ENCODE results near the gene CHRND. TPM values are rescaled to one million over a fixed set of nuclear protein-coding genes. Genes with fewer than 3 reads are reported as not detected.

Gene CHRND
- total and polyA plus RNA-seq, 2 of the 8 experiments (the other 6 are each of a cell fraction or from before 2014, with no cell fraction given): 0.24 TPM; not detected in 1

DNA sequence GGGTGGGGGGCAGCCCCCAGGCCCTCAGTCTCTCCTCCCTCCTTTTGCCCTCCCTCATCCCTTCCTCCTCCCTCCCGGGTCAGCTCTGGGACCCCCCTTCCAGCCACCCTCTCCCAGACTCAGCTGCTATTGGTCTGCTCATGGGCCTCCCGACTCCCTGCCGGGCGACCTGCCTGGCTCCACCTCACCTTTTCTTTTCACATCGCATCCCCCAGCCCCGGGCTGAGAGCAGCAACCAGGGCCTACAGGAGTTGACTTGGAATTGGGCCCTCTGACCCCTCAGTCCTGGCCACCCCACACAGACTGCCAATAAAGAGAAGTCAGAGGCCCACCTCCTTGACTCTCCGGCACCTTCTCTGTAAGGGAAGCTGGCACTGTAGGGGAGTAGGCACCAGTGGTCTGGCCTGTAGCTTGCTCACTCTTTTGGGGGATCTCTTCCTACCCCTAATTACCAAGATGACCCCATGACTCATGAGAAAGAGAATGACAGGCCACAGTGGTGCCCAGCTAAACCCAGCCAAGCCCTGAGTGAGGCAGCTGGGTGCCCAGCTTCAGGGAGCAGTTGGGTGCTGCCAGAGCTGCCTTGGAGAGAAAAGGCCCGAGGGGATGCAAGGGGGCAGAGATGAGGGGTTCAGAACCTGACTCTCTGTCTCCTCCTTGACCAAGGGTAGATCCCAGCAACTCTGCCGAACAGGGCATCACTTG, 36.3 kb upstream of the CHRND start (continued):
- TF ChIP-seq GABPA (IDR thresholded peaks at IDR 0.05; ENCODE audit: borderline replicate concordance, insufficient read depth, low read length) (no peak), EZH2 (IDR thresholded peaks at IDR 0.05; ENCODE audit: low read depth, low read length, severe bottlenecking) (no peak), ZNF274 (IDR thresholded peaks at IDR 0.05; ENCODE audit: borderline replicate concordance, extremely low read depth, low read length) (no peak), EGR1 (IDR thresholded peaks at IDR 0.05; ENCODE audit: borderline replicate concordance, low read depth, low read length) (no peak)
- TF ChIP-seq, protein P1, sequence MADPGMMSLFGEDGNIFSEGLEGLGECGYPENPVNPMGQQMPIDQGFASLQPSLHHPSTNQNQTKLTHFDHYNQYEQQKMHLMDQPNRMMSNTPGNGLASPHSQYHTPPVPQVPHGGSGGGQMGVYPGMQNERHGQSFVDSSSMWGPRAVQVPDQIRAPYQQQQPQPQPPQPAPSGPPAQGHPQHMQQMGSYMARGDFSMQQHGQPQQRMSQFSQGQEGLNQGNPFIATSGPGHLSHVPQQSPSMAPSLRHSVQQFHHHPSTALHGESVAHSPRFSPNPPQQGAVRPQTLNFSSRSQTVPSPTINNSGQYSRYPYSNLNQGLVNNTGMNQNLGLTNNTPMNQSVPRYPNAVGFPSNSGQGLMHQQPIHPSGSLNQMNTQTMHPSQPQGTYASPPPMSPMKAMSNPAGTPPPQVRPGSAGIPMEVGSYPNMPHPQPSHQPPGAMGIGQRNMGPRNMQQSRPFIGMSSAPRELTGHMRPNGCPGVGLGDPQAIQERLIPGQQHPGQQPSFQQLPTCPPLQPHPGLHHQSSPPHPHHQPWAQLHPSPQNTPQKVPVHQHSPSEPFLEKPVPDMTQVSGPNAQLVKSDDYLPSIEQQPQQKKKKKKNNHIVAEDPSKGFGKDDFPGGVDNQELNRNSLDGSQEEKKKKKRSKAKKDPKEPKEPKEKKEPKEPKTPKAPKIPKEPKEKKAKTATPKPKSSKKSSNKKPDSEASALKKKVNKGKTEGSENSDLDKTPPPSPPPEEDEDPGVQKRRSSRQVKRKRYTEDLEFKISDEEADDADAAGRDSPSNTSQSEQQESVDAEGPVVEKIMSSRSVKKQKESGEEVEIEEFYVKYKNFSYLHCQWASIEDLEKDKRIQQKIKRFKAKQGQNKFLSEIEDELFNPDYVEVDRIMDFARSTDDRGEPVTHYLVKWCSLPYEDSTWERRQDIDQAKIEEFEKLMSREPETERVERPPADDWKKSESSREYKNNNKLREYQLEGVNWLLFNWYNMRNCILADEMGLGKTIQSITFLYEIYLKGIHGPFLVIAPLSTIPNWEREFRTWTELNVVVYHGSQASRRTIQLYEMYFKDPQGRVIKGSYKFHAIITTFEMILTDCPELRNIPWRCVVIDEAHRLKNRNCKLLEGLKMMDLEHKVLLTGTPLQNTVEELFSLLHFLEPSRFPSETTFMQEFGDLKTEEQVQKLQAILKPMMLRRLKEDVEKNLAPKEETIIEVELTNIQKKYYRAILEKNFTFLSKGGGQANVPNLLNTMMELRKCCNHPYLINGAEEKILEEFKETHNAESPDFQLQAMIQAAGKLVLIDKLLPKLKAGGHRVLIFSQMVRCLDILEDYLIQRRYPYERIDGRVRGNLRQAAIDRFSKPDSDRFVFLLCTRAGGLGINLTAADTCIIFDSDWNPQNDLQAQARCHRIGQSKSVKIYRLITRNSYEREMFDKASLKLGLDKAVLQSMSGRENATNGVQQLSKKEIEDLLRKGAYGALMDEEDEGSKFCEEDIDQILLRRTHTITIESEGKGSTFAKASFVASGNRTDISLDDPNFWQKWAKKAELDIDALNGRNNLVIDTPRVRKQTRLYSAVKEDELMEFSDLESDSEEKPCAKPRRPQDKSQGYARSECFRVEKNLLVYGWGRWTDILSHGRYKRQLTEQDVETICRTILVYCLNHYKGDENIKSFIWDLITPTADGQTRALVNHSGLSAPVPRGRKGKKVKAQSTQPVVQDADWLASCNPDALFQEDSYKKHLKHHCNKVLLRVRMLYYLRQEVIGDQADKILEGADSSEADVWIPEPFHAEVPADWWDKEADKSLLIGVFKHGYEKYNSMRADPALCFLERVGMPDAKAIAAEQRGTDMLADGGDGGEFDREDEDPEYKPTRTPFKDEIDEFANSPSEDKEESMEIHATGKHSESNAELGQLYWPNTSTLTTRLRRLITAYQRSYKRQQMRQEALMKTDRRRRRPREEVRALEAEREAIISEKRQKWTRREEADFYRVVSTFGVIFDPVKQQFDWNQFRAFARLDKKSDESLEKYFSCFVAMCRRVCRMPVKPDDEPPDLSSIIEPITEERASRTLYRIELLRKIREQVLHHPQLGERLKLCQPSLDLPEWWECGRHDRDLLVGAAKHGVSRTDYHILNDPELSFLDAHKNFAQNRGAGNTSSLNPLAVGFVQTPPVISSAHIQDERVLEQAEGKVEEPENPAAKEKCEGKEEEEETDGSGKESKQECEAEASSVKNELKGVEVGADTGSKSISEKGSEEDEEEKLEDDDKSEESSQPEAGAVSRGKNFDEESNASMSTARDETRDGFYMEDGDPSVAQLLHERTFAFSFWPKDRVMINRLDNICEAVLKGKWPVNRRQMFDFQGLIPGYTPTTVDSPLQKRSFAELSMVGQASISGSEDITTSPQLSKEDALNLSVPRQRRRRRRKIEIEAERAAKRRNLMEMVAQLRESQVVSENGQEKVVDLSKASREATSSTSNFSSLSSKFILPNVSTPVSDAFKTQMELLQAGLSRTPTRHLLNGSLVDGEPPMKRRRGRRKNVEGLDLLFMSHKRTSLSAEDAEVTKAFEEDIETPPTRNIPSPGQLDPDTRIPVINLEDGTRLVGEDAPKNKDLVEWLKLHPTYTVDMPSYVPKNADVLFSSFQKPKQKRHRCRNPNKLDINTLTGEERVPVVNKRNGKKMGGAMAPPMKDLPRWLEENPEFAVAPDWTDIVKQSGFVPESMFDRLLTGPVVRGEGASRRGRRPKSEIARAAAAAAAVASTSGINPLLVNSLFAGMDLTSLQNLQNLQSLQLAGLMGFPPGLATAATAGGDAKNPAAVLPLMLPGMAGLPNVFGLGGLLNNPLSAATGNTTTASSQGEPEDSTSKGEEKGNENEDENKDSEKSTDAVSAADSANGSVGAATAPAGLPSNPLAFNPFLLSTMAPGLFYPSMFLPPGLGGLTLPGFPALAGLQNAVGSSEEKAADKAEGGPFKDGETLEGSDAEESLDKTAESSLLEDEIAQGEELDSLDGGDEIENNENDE (IDR thresholded peaks at IDR 0.05; ENCODE audit: insufficient replicate concordance, low read length): no peak
